Activated gamma-delta T cell treated with anti-CD3 and anti-CD28 coated beads, Interleukin-2, amount 50 U/mL, for 16 hours (primary cell): Measurements from ENCODE around the gene FKRP.
A peak's percentile ranks its signal among the peaks of the same experiment; 100 is the strongest.

Source experiments
- DNase-seq: peaks from one replicate; pipeline ENCODE4 v3.0.0-alpha.2; 2020; ENCODE audit warnings: low read depth

The FKRP gene

DNA sequence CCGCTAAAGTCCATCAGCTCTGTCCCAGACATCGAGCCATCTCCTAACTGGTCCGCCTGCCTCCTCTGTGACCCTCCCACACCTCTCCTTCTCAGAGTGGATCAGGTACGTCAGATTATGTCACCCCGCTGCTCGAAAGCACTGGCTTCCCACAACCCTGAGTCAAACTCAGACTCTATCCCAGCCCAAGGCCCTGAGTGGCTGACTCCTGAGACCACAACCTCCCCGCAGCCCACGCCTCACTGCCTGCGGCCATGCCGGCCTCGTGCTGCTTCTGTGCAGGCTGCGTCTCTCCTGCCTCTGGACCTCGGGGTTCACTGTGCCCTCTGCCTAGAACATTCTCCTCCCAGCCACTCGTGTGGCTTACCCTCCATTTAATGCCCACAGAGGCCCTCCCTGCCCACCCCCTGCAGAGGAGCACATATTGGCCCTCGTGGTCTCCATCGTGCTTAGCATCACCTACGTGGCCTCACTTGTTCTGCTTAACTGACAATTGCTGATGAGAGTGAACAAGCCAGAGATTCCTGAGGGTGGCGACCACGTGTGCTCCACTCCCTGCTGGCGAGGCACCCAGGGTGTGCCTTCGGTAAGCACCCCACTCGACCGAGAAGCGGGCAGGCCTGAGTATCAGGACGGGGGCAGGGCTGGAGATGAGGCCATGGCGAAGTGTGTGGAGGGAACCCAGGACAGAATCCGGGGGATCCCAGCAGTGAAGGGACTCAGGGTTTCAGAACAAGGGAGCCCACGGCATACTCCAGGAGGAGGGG, 13.5 kb upstream of the FKRP start:
- DNase-seq, result no peak

- no peak for DNase-seq
Observed at GRCh38 chr19:46732966-46733689, 12.7 kb upstream of the FKRP start.

DNA sequence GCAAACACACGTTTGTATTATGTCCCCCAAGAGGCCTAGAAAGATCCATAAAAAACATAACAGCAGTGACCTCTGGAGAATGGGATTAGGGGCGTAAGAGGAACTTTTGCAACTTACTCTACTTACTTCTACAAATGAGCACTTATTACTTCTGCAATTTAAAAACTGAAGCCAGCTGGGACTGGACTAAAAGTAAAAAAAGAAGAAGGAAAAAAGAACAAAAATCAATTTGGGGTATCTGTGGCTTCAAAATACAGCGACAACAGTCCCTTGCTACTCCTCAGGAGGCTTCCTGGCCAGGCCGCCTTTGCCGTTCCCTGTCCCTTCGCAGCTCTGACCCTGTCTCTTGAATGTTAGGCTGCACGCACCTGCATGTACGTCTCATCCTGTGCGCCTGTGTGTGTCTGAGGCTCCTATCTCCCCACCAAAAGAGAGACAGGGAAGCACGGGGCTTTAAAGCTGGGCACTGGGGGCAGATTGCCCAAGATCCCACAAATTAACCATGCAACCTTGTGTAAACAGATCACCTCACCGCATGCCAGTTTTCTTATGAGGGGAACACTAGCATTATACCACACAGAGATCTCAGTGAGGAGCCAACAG, 12.1 kb upstream of the FKRP start:
- DNase-seq, result no peak

DNA sequence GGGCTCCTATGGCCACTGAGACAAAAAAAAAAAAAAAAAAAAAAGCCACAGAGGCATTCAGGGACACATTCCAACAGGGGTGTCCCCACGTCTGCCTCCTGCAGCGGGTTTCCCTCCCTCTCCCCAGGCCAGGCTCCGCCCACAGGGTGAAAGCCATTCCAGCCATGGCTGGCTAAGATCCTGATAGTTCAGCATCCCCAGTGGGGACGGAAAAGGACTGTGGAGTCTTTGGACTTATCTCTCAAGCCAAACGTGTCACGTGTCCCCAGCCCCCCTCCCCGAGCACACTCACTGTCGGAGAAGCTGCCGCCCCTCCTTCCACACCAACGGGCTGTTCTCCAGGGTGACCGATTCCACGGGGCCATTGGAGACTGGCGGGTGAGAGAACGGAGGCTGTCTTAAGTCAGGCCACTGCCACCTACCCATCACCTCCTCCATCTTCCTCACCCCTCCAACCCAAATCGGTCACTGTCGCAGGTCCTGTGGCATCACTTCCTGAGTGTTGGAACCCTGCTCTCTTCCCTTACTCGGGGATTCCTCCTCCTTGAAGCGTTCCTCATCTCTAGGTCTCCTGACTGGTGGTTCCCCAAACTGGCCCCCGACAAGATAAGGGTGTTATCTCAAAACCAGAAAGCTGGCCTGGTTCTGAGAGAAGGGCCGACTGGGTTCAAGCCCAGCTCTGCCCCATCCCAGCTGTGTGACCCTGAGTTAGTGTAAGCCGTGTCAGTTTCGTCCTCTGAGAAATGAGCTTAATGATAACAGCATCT, 9.1 kb upstream of the FKRP start:
- DNase-seq, result no peak

DNA sequence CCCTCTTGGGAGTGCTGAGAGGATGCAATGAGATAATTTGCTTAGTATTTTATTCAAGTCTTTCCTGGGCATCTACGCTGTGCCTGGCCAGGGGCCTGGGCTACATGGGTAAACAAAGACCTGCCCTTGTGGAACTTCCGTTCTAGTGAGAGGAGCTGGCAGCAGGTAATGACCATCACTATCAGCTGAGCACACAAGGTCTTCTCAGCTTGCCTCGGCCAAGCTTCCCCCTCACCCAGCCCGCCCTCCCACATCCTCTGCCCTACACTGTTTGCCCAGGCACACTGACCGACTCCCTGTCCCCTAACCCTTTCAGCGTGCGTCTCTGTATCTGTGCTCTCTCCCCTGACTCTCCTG, 8.6 kb upstream of the FKRP start:
- no peak for DNase-seq

DNA sequence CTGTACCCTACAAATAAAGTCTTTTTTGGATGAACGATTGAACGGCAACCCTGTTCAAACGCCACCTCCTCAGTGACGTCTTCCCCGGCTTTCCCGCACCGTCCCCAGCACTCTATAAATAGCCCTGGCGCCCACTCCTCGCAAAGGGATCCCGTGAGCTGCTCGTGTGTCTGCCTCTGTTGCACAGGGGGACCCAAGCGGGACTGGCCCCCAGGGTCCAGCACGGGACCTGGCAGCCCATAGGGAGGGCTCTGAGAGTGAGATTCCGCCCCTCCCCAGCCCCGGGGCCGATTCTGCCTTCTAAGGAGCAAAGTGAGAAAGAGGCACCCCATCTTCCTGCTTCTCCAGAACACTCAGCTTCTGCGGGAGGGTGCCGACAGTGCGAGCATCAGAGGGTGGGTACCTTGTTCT, 8.1 kb upstream of the FKRP start:
- no peak for DNase-seq

DNA sequence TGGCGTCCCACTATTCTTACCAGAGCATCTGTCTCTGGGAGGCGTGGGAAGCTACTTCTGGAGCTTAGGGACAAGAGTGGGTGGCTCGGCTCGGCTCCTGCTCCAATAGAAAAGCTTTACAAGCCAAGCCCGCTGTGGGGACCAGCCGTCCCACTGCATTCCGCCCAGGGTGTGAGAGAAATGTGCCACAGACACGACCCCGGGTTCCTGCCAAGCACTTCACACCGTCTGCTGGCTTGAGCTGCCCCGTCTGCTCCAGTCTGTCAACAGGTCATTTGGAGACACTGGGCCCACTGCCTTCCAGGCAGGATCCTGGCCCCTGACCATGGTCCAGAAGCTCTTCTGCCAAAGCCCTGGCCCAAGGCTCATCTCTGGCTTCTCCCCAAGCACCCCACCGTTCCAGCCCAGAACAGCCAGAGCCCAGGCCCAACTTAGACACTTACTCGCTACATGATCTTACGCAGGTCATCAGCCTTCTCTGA, 6.5 kb upstream of the FKRP start:
- DNase-seq, result no peak

GRCh38 chr19:46741447-46741846, 4.4 kb upstream of the FKRP start:
- no peak for DNase-seq

- no peak for DNase-seq
Observed at GRCh38 chr19:46742926-46743480, 2.9 kb upstream of the FKRP start.

GRCh38 chr19:46744005-46744691, 1.7 kb upstream of the FKRP start:
- DNase-seq, result no peak

GRCh38 chr19:46745030-46745429, 827 bp upstream of the FKRP start:
- DNase-seq, result no peak

DNA sequence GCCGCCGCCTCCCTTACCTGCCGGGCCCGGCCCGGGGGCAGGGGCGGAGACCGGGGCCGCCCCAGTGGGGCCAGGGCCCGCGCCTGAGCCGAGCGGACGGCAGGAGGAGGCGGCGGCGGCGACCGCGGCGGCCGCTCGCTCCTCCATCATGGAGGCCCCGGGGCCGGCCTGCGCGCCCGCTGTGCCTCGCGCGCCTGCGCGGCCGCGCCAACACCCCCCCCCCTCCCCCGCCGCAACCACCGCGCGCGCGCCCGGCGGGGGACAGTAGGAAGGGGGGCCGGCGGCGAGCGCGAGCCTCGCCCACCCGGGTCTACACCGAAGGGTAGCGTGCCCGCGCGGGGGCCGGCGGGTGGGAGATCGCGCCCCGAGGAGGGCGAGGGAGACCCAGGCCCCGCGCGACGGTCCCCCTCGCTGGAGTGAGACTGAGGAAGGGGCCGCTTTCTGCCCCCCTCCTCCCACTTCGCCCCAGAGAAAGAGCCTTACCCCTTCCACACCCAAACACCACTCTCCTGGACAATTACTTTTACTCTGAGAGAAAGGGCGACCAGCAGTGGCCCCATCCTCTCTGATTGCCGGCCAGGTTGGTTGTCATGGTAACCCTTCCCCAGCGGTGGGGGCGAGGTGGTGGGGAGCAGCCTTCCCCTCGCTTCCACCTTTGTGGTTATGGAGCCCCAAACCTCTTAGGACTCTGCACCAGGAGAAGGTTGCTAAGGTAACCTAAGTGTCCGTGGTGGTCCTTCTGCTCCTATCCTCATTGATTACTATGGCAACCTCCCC, 612 bp downstream of the FKRP start, which contains the start of gene STRN4:
STRN4 (minus strand) TSS at position 170 of the 777 bp plus-strand sequence; CDS start at position 150, 20 bp downstream.
- DNase-seq, result peak; percentile 33

DNA sequence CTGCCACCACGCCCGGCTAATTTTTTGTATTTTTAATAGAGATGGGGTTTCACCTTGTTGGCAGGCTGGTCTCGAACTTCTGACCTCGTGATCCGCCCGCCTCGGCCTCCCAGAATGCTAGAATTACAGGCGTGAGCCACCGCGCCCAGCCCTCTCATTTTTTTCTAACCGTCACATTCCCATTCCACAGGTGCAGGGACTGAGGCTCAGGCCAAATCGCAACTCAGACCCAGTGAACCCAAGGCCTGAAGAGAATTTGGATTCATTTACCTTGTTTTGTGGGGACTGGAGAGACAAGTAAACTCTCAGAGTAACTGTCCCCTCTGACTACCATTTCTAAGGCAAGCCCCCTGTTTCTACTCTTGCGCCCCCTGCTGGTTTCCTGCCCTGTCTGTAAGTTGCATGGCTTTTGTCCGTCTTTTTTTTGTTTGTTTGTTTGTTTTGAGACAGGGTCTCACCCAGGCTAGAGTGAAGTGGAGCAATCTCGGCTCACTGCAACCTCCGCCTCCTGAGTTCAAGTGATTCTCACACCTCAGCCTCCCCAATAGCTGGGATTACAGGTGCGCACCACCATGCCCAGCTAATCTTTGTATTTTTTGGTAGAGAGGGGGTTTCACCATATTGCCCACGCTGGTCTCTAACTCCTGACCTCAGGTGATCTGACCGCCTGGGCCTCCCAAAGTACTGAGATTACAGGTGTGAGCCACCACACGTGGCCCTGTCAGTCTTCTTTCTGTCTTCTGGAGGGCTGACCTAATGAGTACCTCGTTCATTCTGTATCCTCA, 2.7 kb downstream of the FKRP start:
- DNase-seq, result peak; percentile 67

- peak; percentile 59 for DNase-seq
Observed at GRCh38 chr19:46753420-46754155, 7.7 kb downstream of the FKRP start.

GRCh38 chr19:46755077-46755852, 9.4 kb downstream of the FKRP start:
- no peak for DNase-seq

DNA sequence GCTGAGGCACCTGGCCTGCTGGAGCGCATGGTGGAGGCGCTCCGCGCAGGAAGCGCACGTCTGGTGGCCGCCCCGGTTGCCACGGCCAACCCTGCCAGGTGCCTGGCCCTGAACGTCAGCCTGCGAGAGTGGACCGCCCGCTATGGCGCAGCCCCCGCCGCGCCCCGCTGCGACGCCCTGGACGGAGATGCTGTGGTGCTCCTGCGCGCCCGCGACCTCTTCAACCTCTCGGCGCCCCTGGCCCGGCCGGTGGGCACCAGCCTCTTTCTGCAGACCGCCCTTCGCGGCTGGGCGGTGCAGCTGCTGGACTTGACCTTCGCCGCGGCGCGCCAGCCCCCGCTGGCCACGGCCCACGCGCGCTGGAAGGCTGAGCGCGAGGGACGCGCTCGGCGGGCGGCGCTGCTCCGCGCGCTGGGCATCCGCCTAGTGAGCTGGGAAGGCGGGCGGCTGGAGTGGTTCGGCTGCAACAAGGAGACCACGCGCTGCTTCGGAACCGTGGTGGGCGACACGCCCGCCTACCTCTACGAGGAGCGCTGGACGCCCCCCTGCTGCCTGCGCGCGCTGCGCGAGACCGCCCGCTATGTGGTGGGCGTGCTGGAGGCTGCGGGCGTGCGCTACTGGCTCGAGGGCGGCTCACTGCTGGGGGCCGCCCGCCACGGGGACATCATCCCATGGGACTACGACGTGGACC, 10.1 kb downstream of the FKRP start:
- no peak for DNase-seq

- no peak for DNase-seq
Observed at GRCh38 chr19:46756544-46756888, 10.7 kb downstream of the FKRP start.

DNA sequence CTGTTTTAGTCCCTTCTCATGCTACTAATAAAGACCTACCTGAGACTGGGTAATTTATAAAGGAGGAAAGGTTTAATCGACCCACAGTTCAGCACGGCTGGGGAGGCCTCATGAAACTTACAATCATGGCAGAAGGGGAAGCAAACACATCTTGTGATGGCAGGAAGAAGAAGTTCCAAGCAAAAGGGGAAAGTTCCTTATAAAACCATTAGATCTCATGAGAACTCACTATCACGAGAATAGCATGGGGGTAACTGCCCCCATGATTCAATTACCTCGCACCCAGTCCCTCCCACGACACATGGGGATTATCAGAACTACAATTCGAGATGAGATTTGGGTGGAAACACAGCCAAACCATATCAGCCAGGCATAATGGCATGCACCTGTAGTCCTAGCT, 13.3 kb downstream of the FKRP start:
- DNase-seq, result no peak
